GM12891 (cell line): ENCODE measurements around the gene WDR44.

Source experiments
- PAX5 ChIP-seq: IDR thresholded peaks from 2 replicates; pipeline ENCODE4 v1.6.1; 2011; ENCODE audit warnings: low read length, moderate library complexity, mild to moderate bottlenecking; ENCODE audit not compliant: insufficient read depth, severe bottlenecking
- POLR2A ChIP-seq: IDR thresholded peaks from 2 replicates; pipeline ENCODE4 v1.6.1; 2011; ENCODE audit warnings: low read depth, low read length, control low read depth
- POLR2AphosphoS5 ChIP-seq: IDR thresholded peaks from 2 replicates; pipeline ENCODE4 v1.6.1; 2011; ENCODE audit warnings: low read depth, low read length, control low read depth
- POU2F2 ChIP-seq: IDR thresholded peaks from 2 replicates; pipeline ENCODE4 v1.6.1; 2011; ENCODE audit warnings: low read depth, mild to moderate bottlenecking, control low read depth, low read length, moderate library complexity
- TAF1 ChIP-seq: IDR thresholded peaks from 2 replicates; pipeline ENCODE4 v1.6.1; 2011; ENCODE audit warnings: low read depth, low read length, control low read depth

- no peak for TF ChIP-seq POLR2AphosphoS5
- TF ChIP-seq POLR2A: no peak
- TF ChIP-seq PAX5: no peak
- no peak for TF ChIP-seq TAF1
- no peak for TF ChIP-seq POU2F2
These were observed 22.5 kb downstream of the WDR44 start for GRCh38 chrX:118368398-118368797.
